CD4-positive, alpha-beta T cell treated with Interleukin-10 for 1 hour (primary cell): ENCODE measurements around the gene TSHR.
"Not testable (repeated sequence)": the region's sequence is repeated elsewhere in the genome, so short reads cannot be mapped to it uniquely, and the experiment has no call there.

Experiments used
- DNase-seq: peaks from one replicate; pipeline ENCODE4 v3.0.0-alpha.2; 2020

The TSHR gene

GRCh38 chr14:81004575-81004974 is 49.2 kb downstream of the TSHR start:
- DNase-seq: no peak

DNA sequence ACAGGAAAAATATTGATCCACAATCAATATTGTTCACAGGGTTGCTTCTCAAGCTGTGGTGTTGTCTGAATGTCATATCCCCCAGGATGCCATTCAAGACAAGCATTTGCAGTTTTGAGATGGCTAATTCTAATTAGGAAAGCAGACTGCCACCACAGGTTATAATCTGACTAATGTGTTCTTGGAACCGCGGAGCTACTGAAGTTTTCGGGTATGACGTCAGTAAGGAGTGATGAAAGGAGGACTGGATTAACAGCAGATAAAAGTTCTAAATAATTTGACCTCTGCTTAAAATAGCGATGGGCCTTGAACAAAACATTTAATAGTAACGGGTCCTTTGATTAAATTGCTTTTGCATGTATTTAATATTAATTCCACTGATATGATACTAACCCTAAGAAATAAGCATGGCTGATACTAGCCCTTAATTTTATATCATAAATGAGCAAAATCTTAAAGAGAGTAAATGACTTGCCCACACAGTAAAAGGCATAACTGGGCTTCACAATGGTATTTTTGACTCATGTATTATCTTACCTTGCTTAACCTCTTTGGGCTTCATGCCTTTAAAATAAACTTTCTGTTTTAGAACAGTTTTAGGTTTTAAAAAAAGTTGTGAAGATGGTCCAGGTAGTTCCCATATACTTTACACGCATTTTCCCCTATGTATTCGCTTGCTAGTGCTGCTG is 50.3 kb downstream of the TSHR start:
- no peak for DNase-seq

DNA sequence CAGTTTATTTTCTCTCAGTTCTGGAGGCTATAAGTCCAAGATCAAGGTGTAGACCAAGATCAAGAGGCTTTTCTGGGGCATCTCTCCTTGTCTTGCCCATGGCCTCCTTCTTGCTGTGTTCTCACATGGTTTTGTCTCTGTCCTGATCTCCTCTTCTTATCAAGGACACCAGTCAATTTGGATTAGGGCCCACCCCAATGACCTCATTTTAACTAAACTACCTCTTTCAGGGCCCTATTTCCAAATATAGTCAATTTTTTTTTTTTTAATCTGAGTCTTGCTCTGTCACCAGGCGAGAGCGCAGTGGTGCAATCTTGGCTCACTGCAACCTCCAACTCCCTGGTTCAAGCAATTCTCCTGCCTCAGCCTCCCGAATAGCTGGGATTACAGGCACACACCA is 50.8 kb downstream of the TSHR start:
- no peak for DNase-seq

- DNase-seq: no peak
These were observed 51.7 kb downstream of the TSHR start for GRCh38 chr14:81007131-81007530.

DNA sequence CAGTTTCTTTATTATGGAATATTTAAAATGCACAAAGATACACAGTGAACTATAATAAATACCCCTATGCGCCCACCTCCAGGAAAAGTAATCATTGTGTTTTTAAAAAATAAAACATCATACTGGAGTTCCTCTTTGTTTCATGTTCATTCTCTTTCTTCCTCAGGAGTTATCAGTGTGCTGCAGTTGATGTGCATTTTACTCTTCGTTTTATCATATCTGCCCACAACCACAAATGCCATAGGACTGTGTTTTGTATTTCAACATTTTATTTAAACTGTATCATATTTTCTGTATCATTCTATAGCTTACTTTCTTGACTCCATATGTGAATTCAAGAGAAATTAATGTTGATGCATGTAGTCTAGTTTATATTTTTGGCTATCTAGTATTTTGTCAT is 53.9 kb downstream of the TSHR start:
- no peak for DNase-seq

GRCh38 chr14:81018251-81018650 is 62.8 kb downstream of the TSHR start:
- DNase-seq: no peak

- DNase-seq: no peak
These were observed 63.3 kb downstream of the TSHR start for GRCh38 chr14:81018684-81019083.

DNA sequence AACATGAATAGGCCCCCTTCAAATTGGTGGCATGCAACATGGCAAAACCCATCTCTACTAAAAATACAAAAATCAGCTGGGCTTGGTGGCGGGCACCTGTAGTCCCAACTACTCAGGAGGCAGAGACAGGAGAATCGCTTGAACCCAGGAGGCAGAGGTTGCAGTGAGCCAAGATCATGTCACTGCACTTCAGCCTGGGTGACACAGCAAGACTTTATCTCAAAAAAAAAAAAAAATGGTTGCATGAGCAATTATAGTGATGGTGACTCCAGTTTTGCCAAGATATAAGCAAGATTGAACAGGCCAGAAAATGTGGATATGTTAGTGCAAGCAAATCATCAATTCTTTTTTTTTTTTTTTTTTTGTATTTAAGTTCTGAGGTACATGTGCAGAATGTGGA is 63.7 kb downstream of the TSHR start:
- DNase-seq: not testable (repeated sequence)

- DNase-seq: no peak
These were observed 67.8 kb downstream of the TSHR start for GRCh38 chr14:81023095-81023710.

- no peak for DNase-seq
These were observed 73.0 kb downstream of the TSHR start for GRCh38 chr14:81028461-81028860.

DNA sequence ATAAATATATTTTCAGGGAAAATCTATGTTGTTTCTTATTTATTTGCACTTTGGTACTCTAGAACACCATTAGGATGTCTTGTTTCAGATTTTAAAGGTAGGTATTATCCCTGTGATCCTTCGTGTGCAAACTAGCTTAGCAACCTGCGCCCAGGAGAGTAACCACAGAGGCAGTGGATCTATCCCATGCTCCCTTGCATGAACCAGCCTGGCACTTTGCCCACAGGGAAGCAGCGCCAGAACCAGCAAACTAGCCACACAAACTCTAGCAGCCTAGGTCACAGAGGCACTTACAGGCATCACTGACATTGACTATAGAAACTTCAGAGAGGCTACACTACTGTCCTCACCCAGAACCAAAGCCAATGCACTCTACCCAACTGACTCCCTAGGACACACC is 76.1 kb downstream of the TSHR start:
- no peak for DNase-seq

GRCh38 chr14:81033698-81034240 is 78.3 kb downstream of the TSHR start:
- DNase-seq: no peak

DNA sequence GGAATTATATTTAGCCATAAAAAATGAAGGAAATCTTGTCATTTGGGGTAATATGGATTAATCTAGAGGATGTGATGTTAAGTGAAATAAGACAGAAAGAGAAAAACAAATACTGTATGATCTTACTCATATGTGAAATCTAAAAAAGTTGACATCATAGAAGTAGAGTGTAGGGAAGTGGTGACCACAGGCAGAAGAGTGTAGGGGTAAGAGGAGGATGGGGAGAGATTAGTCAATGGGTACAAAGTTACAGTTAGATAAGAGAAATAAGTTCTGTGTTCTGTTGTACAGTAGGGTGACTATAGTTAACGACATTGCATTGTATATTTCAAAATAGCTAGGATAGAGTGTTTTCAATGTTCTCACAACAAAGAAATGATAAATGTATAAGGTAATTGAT is 87.0 kb downstream of the TSHR start:
- no peak for DNase-seq

DNA sequence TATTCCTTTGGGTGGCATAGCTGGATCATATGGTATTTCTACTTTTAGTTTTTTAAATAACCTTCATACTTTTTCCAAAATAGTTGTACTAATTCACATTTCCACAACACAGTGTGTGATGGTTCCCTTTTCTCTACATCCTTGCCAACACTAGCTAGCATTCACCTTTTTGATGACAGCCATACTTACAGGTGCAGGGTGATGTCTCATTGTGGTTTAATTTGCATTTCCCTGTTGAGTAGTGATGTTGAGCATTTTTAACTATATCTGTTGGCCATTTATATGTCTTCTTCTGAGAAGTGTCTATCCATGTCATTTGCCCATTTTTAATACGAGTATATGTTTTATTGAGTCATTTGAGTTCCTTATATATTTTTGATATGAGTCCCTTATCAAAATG is 96.1 kb downstream of the TSHR start:
- DNase-seq: no peak

GRCh38 chr14:81054057-81054456 is 98.6 kb downstream of the TSHR start:
- not testable (repeated sequence) for DNase-seq

DNA sequence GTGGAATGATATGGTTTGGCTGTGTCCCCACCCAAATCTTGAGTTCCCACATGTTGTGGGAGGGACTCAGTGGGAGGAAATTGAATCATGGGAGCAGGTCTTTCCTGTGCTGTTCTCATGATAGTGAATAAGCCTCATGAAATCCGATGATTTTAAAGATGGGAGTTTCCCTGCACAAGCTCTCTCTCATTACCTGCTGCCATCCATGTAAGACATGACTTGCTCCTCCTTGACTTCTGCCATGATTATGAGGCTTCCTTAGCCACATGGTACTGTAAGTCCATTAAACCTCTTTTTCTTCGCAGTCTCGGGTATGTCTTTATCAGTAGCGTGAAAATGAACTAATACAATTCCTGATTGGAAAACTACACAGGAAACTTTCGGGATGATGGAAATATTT is 100.5 kb downstream of the TSHR start:
- DNase-seq: no peak

- no peak for DNase-seq
These were observed 107.0 kb downstream of the TSHR start for GRCh38 chr14:81062380-81062779.

DNA sequence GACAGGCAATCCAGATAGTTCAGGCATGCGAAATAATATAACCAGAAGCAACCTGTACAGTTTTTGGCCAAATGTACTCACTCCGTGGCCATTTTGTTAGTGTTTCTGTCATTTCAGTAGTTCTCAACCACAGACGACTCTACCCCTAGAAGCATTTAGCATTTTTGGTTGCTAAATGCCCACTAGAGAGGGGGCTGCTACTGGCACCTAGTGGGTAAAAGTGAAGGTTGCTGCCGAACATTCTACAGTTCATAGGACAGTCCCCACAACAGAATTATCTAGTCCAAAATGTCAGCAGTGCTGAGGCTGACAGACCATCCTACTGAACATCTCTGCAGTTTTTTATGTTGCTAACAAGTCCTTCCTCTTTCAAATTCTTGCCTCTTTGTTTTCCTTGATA is 107.4 kb downstream of the TSHR start:
- peak; percentile 13 for DNase-seq

DNA sequence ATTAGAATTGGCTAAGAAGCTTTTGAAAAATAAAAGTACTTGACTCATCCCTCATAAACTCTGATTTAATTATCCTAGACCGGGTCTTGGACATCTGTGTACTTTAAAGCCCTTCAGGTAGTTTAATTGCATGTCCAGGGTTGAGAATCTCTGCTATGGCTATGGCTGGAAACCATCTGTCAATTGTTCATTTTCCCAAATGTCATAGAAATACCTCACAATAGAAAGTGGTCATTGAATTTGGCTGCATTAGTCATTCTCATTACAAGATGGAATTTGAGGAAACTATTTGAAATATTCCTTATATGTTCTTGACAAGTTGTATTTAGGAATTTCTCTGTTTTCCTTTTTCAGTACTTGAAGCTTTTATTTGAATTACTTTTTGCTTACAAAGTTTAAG is 111.3 kb downstream of the TSHR start:
- DNase-seq: no peak

- no peak for DNase-seq
These were observed 111.7 kb downstream of the TSHR start for GRCh38 chr14:81067156-81067555.

DNA sequence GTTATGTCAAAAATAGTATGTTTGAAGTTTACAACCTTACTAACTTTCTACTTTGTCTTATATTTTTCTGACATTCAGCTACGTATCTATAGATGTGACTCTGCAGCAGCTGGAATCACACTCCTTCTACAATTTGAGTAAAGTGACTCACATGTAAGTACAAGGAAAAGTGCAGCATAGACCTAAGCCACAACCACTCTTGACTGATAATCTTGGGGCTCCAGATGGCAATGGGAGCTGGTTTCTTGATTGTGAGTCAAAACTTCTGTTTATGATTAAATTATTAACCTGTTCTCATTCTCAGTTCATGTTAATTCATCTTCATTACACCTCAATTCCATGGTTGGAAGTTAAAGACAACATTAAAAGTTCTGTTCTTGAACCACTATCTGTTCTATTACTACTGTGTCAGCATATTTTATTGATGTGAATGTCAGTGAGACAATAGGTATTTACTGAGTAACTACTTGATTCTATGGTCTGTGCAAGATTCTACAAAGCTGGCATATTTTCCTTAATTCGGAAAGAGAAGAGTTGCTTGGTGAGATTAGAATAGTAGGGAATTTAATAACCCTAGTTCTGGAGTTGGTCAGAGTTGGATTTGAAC is 112.9 kb downstream of the TSHR start:
- no peak for DNase-seq

DNA sequence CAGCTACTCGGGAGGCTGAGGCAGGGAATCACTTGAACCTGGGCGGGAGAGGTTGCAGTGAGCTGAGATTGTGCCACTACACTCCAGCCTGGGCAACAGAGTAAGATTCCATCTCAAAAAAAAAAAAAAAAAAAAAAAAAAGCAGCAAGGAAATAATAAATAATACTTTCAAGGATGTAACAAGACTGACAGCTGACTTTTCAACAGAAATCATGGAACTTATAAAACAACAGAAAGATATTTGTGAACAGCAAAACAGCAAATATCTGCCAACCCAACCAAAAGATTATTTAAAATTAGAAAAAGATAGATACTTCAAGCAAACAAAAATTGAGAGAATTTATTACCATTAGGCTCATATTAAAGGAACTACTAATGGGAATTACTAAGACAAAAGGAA is 115.1 kb downstream of the TSHR start:
- DNase-seq: no peak

DNA sequence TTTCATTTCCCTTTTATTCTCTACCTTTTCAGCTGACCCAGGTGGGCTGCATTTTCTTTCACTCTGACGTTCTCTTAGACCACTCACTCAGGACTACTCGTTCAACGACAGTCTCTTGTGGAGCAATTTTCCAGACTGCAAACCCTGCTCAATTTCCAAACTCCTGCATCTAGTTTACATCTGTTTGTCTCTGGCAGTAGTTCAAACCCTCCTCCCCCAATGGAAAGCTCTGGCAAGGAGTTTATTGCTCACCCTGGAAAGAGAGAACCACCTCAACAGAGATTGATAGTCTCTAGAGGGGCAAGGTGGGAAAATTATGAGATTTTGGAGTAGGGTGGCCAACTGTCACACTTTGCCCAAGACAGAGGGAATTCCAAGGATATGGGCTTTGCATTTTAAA is 130.2 kb downstream of the TSHR start:
- DNase-seq: no peak

GRCh38 chr14:81087230-81087629 is 131.8 kb downstream of the TSHR start:
- DNase-seq: no peak
